GM12878 (cell line): ENCODE results near the gene WDFY3. TPM values are rescaled to one million over a fixed set of nuclear protein-coding genes. Genes with fewer than 3 reads are reported as not detected.

Experiments used
- ASH2L ChIP-seq: fragments of 300-600, 200-600 bp; sonication (generic); IDR thresholded peaks from 2 replicates; pipeline ENCODE4 v1.6.1; 2017; ENCODE audit warnings: low read depth, mild to moderate bottlenecking, borderline replicate concordance
- CBX5 ChIP-seq: sonication (generic); IDR thresholded peaks from 2 replicates; pipeline ENCODE4 v1.6.1; 2016; ENCODE audit warnings: low read depth, moderate library complexity, mild to moderate bottlenecking, inconsistent platforms
- FOS ChIP-seq: IDR thresholded peaks from 3 replicates; pipeline ENCODE4 v1.6.1; 2011; ENCODE audit warnings: borderline replicate concordance; ENCODE audit not compliant: insufficient read length; ENCODE audit errors: extremely low read depth
- KAT2A ChIP-seq: conservative IDR thresholded peaks from 2 replicates; pipeline ENCODE4 v1.6.1; 2011; ENCODE audit warnings: low read depth, low read length; ENCODE audit not compliant: control insufficient read depth
- SMARCA5 ChIP-seq: fragments of 450-650 bp; IDR thresholded peaks from 2 replicates; pipeline ENCODE4 v1.6.1; 2017; ENCODE audit warnings: mild to moderate bottlenecking
- SUZ12 ChIP-seq: fragments of 200-600 bp; sonication (generic); IDR thresholded peaks from one replicate; pipeline ENCODE4 v1.6.1; 2018; ENCODE audit warnings: antibody characterized with exemption, mild to moderate bottlenecking; ENCODE audit not compliant: unreplicated experiment
- ZNF622 ChIP-seq: fragments of 450-650 bp; IDR thresholded peaks from 2 replicates; pipeline ENCODE4 v1.6.1; 2017; ENCODE audit warnings: mild to moderate bottlenecking, inconsistent platforms
- polyA plus RNA-seq, 11 experiments: library from polyadenylated mRNA; depleted of rRNA in 4 of 11; unstranded in 6 of 11; stranded (reverse) in 5 of 11; fragments of >200 nt; fragmentation: Nextera tagmentation in 4 of 11; fragmentation: Illumina TruSeq in 1 of 11; extraction: Ambion mirVana in 4 of 11; extraction: Trizol in 1 of 11; gene quantifications; 1 replicate in 1 of 11; 2 replicates in 10 of 11; pipeline versions ENCODE4 v1.2.1 to v1.2.3, GENCODE V29; 2011 to 2016; ENCODE audit warnings: inconsistent platforms in 2 of 11, missing spikeins in 2 of 11, low read depth in 1 of 11
- total RNA-seq, 4 experiments: library from RNA; depleted of rRNA in 3 of 4; stranded (reverse); fragments of >200 nt in 3 of 4; fragmentation: Illumina TruSeq in 1 of 4; extraction: Trizol in 1 of 4; gene quantifications; 2 replicates each; pipeline versions ENCODE4 v1.2.1 to v1.2.3, GENCODE V29; 2013 to 2021
- TF ChIP-seq, protein P1 (sequence below): fragments of 450-650 bp; conservative IDR thresholded peaks from 2 replicates; pipeline ENCODE4 v1.6.1; 2017; ENCODE audit warnings: mild to moderate bottlenecking, moderate library complexity
- TF ChIP-seq, protein P2 (sequence below): fragments of 450-650 bp; IDR thresholded peaks from 2 replicates; pipeline ENCODE4 v1.6.1; 2018; ENCODE audit warnings: mild to moderate bottlenecking, low read depth, moderate library complexity; ENCODE audit not compliant: partially characterized antibody
- TF ChIP-seq, protein P3 (sequence below): fragments of 450-650 bp; IDR thresholded peaks from 2 replicates; pipeline ENCODE4 v1.6.1; 2016; ENCODE audit warnings: mild to moderate bottlenecking

The WDFY3 gene
- total and polyA plus RNA-seq, 10 of the 15 experiments (the other 5 are each of a cell fraction or from before 2014, with no cell fraction given) = 0.01 to 0.23 (median 0.12) TPM; not detected in 2

DNA sequence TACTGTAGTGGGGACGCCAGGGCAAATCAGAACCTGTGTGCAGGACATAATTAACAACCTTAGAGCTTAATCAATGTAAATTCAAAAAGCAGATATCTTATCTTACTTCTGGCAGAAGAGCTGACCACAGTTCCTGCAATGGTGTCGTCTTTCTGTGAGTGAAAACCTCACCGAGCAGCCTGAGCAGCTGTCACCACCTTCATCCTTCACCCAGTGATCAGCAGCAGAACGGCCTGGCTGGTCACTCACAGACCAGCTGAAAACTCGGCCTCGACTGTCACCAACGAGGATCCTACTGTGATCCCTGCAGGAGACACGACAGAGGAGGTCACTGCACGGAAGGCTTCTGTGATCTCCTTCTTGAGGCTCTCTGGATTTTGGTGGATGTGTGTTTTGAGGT lies 289.4 kb downstream of the WDFY3 start (continued):
- TF ChIP-seq, protein P1, sequence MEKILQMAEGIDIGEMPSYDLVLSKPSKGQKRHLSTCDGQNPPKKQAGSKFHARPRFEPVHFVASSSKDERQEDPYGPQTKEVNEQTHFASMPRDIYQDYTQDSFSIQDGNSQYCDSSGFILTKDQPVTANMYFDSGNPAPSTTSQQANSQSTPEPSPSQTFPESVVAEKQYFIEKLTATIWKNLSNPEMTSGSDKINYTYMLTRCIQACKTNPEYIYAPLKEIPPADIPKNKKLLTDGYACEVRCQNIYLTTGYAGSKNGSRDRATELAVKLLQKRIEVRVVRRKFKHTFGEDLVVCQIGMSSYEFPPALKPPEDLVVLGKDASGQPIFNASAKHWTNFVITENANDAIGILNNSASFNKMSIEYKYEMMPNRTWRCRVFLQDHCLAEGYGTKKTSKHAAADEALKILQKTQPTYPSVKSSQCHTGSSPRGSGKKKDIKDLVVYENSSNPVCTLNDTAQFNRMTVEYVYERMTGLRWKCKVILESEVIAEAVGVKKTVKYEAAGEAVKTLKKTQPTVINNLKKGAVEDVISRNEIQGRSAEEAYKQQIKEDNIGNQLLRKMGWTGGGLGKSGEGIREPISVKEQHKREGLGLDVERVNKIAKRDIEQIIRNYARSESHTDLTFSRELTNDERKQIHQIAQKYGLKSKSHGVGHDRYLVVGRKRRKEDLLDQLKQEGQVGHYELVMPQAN = no peak
- TF ChIP-seq ZNF622 (no peak), FOS (no peak), KAT2A (no peak), CBX5 (no peak), SMARCA5 (no peak), SUZ12 (no peak), ASH2L (no peak)
- TF ChIP-seq, protein P2, sequence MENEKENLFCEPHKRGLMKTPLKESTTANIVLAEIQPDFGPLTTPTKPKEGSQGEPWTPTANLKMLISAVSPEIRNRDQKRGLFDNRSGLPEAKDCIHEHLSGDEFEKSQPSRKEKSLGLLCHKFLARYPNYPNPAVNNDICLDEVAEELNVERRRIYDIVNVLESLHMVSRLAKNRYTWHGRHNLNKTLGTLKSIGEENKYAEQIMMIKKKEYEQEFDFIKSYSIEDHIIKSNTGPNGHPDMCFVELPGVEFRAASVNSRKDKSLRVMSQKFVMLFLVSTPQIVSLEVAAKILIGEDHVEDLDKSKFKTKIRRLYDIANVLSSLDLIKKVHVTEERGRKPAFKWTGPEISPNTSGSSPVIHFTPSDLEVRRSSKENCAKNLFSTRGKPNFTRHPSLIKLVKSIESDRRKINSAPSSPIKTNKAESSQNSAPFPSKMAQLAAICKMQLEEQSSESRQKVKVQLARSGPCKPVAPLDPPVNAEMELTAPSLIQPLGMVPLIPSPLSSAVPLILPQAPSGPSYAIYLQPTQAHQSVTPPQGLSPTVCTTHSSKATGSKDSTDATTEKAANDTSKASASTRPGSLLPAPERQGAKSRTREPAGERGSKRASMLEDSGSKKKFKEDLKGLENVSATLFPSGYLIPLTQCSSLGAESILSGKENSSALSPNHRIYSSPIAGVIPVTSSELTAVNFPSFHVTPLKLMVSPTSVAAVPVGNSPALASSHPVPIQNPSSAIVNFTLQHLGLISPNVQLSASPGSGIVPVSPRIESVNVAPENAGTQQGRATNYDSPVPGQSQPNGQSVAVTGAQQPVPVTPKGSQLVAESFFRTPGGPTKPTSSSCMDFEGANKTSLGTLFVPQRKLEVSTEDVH = no peak
- TF ChIP-seq, protein P3, sequence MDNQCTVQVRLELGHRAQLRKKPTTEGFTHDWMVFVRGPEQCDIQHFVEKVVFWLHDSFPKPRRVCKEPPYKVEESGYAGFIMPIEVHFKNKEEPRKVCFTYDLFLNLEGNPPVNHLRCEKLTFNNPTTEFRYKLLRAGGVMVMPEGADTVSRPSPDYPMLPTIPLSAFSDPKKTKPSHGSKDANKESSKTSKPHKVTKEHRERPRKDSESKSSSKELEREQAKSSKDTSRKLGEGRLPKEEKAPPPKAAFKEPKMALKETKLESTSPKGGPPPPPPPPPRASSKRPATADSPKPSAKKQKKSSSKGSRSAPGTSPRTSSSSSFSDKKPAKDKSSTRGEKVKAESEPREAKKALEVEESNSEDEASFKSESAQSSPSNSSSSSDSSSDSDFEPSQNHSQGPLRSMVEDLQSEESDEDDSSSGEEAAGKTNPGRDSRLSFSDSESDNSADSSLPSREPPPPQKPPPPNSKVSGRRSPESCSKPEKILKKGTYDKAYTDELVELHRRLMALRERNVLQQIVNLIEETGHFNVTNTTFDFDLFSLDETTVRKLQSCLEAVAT = no peak
